Stimulated activated CD8-positive, alpha-beta memory T cell treated with anti-CD3 and anti-CD28 coated beads, Interleukin-7, amount 100 ng/mL, for 4 hours (primary cell): ENCODE results near the gene AGAP2.

Experiments used
- DNase-seq, 2 donors: peaks; one replicate each; pipeline ENCODE4 v3.0.0-alpha.2; 2020; ENCODE audit warnings: low read depth in 2 of 2

Gene AGAP2

DNA sequence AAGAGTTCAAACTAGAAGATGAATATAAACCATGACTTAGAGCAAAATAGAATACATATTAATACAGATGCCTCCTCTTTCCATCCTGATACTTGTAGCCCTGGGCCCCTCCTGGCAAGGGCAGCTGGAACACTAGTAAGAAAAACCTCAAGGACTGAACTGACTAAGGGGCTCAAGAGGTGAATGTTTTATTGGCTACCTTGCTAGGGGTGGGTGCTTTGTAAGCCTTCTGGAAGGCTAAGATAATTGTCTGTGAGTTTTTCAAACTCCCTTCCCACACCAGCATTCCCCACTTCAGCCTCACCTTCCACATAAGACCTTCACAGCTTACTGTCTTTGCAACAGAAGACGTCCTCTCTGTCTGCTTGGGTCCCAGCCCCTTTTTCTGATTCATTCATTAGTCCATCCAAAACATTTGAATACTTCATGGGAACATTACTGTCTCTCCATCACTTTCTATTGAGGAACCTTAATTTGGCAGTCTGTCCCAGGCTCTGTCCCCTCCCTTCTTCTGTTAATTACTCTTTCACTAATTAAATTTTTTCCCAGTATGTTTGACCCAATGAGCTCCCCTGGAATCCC, 15.3 kb upstream of the AGAP2 start:
- no peak for DNase-seq

DNA sequence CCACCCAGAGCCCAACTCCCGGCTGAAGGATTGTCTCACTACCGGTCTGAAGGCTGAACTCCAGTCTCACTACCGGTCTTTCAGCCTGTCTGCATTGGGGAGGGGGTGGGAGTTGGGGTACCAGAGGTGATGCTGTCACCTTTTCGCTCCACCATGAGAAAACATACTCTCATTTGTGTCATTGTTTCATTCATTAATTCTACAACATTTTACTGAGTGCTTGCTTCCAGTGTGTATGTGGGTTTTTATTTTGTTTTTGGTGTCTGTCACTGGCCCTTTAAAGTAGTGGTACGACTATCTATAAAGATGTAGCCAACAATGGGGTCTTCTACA, 14.1 kb upstream of the AGAP2 start:
- DNase-seq = no peak

DNA sequence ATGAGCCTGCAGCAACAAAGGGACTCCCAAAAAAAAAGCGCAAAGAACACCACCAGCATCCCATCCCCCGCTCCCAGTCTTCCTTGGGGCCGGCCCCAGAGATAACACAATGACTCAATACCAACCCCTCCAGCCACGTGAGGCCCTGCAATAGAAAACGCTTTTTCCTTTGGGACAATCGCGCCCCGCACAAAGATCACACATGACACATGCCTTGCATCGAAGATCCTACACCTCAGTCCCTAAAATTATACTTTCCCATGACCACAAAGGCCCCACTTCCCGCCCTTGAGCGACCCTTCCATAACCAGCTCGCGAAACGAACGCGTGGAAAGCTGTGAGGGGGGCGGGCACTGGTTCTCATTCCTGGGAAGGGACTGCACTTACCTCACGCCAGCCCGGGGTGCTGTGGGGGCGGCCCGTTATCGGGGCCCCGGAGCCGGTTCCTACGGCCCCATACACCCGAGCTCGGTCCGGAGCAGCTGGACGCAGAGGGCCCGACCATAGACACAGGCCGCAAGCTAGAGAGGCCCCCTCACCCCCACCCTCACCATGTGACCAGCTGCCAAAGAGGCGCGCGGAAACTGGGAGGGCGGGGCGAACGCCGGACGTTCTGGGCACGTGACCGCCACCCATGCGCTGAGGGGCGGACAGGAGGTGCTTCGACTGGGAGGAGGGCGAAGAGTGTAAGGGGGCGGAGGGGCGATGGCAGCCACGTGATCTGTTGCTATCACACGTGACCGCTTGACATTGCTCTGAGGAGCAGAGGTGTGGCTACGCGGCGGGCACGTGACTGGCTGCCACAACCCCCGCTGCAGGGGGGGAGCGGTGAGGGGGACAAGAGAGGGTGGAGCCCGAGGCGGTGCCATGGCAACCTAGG, 13.5 kb upstream of the AGAP2 start, which contains the start of gene CDK4:
CDK4 (minus strand) TSS at position 523 of the 880 bp plus-strand sequence. CDS start 593 bp downstream, outside the sequence.
- peak; percentile 99 for DNase-seq

DNA sequence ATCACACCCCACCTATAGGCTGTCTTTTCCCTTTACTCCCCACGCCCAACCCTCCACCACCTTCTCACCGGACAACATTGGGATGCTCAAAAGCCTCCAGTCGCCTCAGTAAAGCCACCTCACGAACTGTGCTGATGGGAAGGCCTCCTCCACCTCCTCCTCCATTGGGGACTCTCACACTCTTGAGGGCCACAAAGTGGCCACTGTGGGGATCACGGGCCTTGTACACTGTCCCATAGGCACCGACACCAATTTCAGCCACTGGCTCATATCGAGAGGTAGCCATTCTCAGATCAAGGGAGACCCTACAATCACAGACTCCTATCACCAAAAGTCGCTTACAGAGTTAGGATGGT, 12.9 kb upstream of the AGAP2 start:
- DNase-seq = no peak

DNA sequence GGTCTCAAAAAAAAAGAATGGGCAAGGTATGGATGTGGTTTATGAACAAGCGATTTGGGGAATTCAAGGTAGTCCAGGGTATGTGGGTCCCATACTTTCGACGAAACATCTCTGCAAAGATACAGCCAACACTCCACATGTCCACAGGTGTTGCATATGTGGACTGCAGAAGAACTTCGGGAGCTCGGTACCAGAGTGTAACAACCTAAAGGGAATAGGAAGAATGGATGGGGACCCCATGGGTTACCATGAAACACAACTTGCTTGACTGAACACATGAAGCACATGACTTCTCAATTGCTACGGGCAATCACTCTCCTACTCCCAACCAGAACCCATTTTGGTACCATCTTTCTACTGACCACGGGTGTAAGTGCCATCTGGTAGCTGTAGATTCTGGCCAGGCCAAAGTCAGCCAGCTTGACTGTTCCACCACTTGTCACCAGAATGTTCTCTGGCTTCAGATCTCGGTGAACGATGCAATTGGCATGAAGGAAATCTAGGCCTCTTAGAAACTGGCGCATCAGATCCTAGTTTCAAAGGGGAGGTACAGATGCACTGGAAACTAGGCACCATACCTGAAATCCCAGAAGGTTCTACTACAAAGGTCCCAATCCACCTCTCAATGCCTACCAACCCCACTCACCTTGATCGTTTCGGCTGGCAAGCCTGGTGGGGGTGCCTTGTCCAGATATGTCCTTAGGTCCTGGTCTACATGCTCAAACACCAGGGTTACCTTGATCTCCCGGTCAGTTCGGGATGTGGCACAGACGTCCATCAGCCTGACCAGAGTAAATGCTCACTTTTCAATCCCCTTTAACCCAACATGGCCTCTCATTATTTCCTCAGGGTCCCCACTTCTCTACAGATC, 12.3 kb upstream of the AGAP2 start:
- DNase-seq = no peak

DNA sequence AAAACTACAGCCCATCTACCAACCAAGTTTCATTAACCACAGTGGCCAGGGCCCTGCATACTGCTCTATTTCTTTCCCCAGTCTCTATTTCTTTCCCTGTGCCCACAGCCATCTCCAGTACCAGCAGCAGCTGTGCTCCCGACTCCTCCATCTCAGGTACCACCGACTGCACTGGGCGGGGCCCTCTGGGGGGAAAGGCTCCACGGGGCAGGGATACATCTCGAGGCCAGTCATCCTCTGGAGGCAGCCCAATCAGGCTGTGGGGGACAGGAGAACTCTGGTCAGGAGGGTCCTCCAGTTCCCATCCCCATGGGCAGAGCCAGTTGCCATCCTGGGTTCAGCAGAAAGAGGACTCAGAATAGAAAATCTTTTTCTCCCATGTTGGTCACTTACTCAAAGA, 10.5 kb upstream of the AGAP2 start:
- DNase-seq = no peak

DNA sequence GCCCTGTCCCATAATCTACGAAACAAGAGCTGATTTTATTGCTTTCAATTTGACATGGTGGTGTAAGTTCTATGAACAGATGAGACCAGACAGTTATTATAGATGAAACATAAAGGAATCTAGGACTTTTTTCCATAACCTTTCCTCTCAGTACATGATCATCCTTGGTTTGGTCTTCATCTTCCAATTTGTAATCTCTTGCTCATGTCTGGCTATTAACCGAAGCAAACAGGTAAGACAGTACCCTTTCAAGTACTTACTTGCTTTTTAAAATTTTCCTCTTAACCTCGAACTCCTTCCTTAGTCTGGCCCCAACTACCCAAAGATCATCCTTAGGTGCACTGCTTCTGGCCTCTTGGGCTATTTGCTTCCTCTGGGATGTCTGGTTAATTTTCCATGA, 7.5 kb upstream of the AGAP2 start:
- DNase-seq = no peak

DNA sequence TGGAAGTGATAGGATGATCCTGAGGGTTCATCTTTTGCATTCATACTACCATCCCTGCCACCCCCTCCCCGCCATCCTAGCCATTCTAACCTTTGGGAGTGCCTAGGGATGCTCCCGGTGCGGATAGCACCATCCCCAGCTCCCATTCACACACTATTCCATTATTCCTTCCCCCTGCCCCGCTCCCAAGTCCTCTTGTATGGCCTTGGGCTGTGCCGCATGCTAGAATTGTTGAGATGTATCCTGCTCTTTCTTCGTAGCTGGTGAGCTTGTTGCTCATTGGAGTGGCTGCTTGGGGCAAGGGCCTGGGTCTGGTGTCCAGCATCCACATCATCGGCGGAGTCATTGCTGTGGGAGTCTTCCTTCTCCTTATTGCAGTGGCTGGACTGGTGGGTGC, 6.9 kb upstream of the AGAP2 start:
- no peak for DNase-seq

DNA sequence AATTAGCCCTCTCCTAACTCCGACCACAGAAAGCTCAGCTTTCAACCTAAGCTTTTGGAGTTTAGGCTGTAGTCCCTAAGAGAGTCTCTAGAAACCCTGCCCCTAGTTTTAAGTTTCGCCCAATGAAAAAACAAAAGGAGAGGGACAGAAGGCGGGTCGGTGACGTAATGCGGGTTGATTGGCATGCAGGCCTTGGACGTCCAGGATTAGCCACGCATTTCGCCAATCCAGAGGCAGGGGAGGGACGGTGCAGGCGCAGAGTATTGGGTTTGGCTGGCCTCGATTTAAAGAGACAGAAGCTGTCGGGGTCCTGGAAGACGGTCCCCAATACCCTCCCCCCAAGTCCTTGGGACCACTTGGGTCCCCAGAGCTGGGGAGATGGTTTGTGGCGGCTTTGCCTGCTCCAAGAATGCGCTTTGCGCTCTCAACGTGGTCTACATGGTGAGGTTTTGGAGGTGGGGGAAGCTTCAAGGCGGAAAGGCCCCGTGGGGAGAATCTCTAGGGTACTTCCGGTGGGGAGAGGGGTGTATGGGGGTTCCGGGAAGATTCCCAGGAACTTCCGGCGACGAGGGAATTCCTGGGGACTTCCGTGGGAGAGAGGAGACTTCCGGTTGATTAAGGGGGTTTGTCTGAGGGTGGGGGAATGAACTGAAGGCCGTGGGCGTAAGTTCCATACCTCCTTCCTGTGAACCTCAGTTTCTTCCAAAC, 6.4 kb upstream of the AGAP2 start, which contains the start of gene TSPAN31:
TSPAN31 (plus strand) TSS at position 263 of the 708 bp plus-strand sequence; CDS start at position 379, 116 bp downstream.
- peak; percentile 91 to 94 for DNase-seq

DNA sequence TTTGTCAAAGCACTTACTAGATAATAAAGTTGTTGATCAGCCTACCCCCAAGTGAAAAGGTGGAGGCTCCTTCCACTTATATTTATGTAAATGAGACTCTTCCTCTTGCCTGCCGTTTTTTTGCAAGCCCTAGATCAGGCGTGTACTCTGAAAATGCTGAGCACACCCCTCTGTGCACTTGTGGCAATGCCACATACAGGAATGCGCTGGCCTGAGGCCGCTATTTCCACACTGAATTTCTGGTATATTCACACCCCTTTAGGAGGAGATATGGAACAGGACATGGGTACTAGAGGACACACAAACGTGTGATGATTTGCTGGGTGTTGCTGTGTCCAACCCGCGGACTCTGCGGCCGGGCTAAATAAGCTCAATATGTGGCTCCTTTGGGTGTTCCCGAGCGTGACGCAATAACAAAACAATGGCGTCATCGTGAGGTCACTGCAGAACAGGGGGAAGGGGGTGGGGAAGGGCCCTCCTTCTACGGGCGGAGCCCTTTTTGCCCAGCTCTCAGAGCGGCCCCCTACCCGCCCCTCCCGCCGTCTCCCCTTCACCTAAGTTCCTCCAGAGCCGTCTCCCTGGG, 5.7 kb upstream of the AGAP2 start:
- peak; percentile 51 to 59 for DNase-seq

DNA sequence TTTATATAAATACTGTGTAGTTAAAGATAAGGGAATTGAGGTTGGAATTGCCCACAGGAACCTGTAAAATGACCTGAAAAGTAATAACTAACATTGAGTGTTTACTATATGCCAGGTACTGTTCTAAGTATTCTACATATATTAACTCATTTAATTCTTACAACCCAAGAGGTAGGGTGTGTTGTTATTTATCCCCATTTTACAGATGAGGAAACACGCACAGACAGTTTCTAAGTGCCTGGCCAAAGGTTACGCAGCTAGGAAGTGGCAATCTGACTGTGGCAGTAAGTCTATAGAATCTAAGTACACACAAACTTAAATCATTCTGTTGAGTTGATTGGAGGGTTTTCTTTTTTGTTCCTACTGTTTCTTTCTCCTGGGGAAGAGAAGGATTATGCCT, 5.2 kb upstream of the AGAP2 start:
- no peak for DNase-seq

DNA sequence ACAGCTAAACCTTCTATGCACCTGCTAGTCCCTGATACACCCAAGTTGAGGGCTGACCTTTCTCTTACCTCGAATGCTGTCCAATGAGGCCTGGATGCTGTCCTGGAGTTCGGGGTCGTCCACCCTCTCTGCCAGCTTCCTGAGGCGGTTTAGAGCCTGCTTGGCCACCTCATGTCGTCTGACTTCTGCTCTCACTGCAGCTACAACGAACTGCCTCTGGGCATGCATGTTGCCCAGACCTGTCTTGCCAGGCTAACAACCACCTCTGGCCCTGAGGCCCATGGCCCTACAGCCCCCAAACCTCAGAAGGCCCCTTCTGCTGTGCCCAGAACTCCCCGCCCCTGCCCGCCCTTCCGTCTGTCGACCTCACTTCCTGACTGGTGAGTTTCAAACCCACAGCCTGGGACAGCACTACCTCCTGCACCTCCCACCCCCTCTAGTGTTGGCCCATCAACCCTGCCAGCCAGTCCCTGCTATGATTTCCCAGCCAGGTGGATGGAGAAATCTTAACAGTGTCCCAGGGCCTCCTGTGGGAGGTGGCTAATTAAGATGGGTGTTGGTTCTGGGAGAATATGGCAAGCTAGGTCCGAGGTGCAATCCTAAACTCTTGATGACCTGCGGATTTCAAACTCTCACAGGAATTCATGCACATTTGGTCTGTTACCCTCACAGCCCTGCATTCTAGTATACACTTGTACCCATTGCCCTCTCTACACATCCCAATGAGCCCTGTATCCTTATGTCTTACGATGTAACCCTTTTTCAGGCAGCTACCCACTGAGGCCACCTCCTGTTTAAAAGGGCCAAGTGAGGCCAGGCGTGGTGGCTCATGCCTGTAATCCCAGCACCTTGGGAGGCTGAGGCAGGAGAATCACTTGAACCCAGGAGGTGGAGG, 3.5 kb upstream of the AGAP2 start:
- DNase-seq = peak; percentile 69 to 73

DNA sequence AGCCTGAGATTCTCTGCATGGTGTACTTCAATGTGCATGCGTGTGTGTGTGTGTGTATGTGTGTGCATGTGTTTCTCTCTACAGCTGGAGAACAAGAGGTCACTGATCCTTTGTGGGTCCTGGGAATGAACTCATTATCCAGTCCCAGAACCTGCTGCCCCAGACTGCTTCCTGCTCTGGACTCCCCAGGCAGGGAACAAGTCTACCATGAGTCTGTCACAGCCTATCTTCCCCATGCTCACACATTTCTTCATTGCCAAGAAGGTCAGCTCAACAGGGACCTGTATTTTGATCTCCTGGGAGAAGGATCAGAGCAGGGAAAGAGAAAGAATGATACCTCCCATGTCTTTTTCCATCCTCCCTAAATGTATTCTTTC, 2.9 kb upstream of the AGAP2 start:
- no peak for DNase-seq

DNA sequence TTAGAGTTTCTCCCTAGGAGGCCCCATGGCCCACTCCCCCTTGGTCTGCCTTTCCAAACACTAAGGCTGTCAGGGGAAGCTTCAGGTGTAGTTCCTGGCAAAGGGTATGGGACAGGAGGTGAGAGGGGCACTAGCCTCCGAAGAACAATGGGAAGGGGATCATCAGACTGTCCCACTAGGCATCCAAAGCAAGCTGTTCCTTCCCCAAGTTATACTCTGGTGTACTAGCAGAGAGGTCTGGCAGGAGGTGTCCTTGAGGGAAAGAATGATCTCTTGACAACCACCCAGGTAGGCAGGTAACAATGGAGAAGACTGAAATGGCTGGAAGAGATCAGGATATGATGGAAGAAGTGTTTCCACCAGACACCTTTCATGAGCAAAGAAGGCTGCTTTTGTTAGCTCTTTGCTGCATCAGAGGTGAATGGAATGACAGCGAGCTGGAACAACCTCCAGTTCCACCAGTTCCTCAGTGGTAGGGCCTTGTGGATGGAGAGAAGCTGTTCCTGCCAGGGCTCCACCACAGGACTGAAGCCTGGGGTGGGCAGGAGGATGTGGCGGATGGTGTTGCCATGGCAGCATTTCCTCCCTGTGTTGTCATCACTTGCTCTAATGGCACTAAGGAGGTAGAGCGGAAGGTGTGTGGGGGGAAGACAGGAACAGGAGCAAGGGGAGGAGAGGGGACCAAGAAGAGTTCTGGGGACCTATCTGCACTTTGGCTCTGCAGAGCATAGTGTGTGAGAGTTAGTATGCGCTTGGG, 2.3 kb upstream of the AGAP2 start:
- peak; percentile 69 to 71 for DNase-seq

DNA sequence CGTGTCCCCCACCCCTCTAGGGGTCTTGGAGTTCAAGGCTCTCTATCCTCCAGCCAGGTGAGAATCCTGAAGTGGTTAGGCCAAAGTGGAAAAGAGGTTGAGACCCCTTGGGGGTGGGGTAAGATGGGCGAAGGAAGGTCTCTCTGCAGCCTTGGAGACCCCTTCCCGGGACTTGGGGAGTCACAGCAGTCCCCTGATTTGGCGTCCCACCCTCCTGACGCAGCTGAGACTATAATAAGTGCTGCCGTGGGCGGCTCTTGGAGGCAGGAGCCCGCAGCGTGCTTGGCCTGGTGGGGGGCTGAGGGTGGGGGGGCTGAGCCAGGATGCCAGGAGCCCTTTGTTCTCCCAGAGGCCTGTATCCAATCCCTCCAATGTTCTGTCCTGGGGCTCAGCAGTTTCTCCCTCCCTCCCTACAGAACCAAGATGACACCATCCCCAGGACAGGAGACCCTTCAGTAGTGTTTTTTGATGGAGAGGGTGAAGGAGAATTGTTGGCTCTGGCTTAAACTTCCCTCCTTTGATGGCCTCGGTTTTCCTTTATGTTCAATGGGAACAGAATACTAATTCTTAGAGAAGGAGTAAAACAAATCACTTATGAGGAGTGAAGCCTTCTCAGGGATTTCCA, 1.5 kb upstream of the AGAP2 start:
- DNase-seq = no peak

DNA sequence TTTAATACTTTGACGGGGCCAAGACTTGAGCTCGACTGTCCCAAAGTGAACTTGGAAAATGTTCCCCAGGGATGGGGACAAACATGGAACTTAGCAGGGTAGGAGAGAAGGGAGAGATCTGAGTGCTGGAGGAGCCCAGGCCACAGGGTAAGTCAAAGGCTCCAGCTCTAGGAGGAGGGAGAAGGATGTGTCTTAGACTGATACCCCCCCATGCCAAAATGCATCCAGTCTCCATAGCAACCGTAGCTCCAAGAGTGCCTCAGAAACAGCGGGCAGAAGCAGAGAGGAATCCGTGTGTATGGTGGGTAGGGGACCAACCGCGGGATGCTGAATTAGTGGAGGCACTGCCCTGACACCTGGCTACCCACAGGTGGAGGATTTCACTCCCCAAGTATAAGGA, 845 bp upstream of the AGAP2 start:
- no peak for DNase-seq

DNA sequence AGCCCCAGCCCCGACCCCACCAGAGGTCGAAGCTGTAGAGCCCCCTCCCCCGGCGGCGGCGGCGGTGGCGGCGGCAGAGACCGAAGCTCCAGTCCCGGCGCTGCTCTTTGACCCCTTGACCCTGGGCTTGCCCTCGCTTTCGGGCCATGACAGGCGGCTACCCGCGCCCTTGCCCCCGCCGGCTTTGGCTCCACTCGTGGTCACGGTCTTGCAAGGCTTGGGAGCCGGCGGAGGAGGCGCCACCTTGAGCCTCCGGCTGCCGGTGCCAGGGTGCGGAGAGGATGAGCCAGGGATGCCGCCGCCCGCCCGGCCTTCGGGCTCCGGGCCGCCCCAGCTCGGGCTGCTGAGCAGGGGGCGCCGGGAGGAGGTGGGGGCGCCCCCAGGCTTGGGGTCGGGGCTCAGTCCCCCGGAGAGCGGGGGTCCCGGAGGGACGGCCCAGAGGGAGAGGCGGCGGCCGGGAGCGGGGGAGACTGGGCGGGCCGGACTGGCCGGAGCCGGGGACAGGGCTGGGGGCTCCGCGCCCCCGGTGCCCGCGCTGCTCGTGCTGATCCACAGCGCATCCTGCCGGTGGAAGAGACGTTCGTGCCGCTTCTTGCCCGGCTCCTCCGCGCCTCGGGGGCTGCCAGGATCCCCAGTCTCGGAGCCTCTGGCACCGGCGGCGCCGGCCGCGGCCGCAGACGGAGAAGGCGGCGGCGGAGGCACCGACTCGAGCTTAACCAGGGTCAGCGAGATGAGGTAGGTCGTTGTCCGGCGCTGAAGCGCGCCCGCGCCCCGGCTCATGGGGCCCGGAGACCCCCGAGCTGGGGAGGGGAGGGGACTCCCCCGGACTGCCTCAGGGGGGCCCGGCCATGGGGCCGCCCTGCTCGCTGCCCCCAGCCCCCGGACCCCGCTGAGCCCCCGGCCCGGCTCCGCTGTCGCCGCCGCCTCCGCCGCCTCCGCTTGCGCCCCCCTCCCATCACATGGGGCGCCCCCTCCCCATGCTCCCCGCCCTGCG, 778 bp downstream of the AGAP2 start:
- DNase-seq = no peak
